Peyer's patch (tissue), 4 donors: Measurements from ENCODE around the gene GDF9.

Source experiments
- POLR2A ChIP-seq, 2 donors: fragments of 450-650 bp; IDR thresholded peaks; one replicate each; pipeline ENCODE4 v1.5.1; 2017; ENCODE audit warnings: antibody characterized with exemption in 2 of 2, mild to moderate bottlenecking in 2 of 2, moderate library complexity in 2 of 2
- TF ChIP-seq, protein P1 (sequence below), 6 experiments: fragments of 450-650 bp in 4 of 6; fragments of 200-600 bp in 2 of 6; sonication (generic) in 1 of 6; IDR thresholded peaks; one replicate each; pipeline ENCODE4 v1.5.1; 2017 to 2019; ENCODE audit warnings: antibody characterized with exemption in 6 of 6, mild to moderate bottlenecking in 3 of 6, moderate library complexity in 1 of 6

DNA sequence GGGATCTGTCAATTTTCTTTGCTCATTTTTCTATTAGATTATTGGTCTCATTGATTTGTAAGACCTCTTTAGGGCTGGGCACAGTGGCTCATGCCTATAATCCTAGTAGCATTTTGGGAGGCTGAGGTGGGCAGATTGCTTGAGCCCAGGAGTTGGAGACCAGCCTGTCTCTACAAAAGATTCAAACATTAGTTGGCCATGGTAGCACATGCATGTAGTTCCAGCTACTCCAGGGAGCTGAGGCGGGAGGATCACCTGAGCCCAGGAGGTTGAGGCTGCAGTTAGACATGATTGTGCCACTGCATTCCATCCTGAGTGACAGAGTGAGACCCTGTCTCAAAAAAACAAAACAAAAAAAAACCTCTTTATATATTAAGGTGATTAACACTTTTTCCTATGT, 29.4 kb downstream of the GDF9 start:
- TF ChIP-seq, protein P1, sequence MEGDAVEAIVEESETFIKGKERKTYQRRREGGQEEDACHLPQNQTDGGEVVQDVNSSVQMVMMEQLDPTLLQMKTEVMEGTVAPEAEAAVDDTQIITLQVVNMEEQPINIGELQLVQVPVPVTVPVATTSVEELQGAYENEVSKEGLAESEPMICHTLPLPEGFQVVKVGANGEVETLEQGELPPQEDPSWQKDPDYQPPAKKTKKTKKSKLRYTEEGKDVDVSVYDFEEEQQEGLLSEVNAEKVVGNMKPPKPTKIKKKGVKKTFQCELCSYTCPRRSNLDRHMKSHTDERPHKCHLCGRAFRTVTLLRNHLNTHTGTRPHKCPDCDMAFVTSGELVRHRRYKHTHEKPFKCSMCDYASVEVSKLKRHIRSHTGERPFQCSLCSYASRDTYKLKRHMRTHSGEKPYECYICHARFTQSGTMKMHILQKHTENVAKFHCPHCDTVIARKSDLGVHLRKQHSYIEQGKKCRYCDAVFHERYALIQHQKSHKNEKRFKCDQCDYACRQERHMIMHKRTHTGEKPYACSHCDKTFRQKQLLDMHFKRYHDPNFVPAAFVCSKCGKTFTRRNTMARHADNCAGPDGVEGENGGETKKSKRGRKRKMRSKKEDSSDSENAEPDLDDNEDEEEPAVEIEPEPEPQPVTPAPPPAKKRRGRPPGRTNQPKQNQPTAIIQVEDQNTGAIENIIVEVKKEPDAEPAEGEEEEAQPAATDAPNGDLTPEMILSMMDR (IDR thresholded peaks at IDR 0.05): no peak
- TF ChIP-seq POLR2A (IDR thresholded peaks at IDR 0.05): no peak
